Right hindlimb (tissue), 1 donor: ENCODE results near the gene TFEB.

Experiments used
- DNase-seq: peaks from one replicate; pipeline ENCODE4 v3.0.0-alpha.2; 2018

TFEB gene

DNA sequence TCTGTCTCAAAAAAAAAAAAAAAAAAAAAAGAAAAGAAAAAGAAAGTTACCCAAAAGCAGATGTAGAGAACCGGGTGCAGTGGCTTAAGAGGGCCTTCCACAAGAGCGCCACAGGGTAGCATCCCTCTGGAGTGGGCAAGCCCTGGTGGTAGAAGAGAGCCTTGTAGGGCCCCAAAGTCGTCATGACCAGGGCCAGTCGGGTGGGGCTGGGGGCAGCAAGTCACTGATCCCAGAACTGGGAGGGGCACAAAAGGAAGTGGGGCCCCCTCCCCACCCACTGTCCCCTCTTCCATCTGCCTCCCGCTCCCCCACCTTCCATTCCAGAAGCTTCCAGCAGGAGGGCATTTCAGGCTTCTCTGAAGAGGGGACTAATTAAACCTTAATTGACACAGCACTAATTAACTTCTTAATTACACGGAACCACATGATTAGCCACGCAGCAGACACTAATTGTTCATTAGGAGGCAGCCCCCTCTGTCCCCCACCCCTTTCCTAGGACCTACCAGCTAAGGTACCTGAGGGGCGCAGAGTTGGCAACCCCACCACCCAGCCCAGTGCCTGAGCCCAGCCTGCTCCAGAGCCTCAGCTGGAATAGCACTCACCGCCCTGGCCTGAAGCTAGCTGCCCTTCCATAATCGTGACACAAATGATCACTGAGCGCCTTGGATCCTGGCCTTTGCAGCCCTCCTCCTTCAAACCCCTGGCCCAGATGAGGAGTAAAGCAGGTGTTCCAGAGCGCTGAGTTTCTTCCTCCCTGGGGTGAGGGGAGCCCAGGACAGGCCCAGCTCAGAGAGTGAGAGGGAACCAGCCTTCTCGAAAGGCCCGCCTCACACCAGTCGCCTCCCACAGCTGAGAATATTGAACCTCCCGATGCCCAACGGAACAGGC, 62.3 kb downstream of the TFEB start:
- DNase-seq, result peak; percentile 13

DNA sequence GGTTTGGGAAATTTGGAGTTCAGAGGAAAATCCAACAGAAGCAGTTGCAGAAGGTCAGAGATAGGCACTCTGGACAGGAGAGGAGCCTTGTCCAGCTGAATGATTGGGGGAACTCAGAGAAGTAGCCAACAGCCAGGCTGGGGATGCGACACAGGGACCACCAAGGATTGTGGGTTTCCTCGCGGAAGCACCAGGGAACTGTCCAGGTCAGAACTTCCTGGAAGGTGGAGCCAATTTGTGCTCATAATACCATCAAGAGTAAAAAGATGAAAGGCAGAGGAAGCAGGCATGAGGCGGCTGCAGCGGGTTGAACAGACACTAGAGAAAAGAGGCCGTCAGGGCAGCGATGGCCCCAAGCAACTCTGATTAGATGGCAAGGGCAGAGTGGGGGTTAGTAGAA, 63.4 kb downstream of the TFEB start:
- peak; percentile 9 for DNase-seq

DNA sequence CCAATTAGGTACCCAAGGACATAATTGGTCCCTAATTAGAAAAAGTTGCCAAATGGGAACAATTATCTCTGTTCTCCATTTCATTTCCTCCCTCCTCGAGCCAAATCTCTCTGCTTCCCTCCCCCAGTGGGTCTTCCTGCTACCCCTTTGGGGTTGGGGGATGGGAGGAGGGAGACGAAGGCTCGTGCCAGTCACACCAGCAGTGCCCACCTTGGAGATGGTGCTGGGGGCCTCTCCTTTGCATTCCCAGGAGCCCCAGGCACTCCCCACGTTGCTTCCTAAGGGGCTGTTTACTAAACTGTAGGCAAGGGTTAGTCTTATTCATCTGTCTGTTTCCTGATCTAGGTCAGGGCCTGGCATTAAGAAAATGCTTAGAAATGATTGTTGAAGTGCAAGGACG, 64.0 kb downstream of the TFEB start:
- DNase-seq, result no peak

DNA sequence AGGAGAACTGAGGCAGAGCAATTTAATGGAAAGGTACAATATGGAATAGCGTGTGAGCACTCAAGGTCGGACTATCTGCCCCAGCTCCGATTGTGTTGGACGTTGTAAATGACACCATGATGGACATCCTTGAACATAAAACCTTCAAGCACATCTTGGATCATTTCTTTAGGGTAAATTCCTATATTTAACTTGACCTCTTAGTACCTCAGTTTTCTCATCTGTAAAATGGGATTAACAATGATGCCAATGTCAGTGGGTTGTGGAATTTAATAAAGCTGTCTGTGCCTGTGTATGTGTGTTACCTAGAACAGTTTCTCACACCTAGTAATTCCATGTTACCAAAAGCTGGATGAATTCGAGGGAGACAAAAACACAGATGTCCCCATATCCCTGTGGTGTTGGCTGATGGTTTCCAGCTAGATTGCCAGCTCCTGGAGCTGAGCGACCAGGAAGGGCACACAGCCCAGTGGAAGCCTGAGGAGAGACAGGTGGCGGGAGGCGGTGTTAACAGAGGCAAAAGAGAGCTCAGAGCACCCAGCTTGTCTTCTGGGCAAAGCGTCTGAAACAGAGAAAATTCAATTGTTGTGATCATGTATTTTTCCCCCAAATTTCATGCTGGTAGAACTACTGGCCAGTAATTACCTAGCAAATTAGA, 64.6 kb downstream of the TFEB start:
- peak; percentile 22 for DNase-seq

DNA sequence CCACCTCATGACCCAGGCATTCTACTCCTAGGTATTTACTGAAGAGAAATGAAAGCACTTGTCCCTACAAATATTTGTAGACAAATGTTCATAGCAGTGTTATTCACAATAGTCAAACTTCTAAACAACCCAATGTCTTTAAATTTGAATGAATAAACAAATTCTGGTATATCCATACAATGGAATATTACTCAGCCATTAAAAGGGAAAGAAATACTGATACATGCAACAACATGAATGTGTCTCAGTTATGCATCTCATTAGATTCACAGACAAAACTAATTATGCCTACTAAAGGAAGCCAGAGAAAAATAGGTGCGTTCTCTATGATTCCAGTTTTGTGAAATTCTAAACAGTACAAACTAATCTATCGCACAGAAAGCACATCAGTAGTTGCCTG, 66.4 kb downstream of the TFEB start:
- no peak for DNase-seq

DNA sequence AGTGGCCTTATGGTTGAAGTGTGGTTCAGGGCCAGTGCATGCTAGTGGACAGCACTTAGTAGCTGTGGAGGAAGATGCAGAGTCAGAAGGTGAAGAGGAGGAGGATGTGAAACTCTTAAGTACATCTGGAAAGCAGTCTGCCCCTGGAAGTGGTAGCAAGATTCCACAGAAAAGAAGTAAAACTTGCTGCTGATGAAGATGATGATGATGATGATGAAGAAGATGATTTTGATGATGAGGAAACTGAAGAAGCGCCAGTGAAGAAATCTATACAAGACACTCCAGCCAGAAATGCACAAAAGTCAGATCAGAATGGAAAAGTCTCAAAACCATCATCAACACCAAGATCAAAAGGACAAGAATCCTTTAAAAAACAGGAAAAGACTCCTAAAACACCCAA, 68.2 kb downstream of the TFEB start:
- no peak for DNase-seq

DNA sequence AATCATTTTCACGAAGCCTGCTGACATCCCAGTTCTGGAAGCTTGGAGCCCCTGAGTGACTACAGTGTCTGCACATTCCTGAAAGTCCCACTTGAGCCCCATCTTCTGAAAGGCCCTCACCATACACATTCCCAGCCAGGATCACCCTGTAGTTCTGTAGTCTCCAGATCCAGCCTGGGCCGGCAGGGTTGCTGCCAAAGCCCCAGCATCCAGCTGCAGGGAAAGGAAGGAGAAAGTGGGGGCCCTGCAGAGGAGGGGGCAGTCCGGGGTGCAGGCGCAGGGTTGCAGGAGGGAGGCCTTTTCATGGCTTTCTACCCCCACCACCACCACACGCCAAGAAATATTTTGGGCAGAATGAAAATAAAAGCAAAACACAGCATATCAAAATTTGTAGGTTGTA, 71.1 kb downstream of the TFEB start:
- DNase-seq, result peak; percentile 10

DNA sequence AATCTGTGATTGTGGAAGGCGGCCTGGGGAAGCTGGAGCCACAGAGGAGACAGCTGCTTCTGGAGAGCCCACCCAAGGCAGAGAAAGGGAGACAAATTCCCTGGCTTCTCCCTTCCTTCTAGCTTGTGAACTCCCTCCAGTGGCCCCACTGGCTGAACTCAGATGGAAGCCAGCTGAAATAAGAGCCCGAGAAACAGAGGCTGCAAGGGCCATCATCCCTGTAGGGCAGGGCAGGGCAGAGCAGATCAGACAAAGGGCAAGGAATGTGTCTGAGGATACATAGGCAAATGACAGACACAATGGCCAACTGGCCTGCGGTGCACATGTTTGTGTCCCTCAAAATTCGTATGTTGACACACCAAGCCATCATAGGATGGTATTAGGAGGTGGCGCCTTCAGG, 71.8 kb downstream of the TFEB start:
- DNase-seq, result peak; percentile 21

DNA sequence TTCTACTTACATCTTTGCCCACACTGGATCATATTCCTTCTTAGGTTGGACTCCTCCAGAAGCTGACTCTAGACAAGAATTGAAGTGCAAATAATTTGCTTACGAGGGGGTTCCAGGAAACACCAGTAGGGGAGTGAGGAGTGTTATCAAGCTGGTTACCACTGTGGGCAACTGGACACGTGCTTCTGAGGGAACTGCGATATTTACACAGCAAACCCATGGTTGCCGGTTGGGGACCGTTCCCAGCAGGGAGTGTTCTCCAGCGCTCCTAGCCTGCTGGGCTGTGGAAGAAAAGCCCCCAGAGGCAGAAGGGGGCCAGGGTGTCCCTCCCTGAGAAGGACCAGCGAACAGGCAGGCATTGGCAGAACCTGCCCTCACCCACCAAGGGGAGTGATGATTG, 75.5 kb downstream of the TFEB start:
- DNase-seq, result no peak

DNA sequence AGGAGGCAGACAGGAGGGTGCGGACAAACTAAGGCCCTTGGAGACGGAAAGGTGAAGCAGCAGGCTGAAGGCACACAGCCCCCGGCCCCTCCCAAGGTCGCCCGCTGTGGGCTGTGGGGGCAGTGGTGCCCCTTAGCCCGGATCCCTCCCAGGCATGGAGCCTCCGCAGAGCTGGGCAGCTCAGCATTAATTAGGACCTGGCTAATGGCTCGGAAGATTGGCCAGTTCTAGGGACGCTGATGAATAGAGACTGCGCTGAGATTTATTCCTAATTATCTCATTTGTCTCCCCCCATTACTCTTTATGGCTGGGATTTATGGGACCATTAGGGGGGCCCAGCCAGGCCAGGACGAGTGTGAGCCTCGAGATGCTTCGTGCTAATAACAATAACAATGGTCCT, 76.8 kb downstream of the TFEB start:
- DNase-seq, result peak; percentile 11

DNA sequence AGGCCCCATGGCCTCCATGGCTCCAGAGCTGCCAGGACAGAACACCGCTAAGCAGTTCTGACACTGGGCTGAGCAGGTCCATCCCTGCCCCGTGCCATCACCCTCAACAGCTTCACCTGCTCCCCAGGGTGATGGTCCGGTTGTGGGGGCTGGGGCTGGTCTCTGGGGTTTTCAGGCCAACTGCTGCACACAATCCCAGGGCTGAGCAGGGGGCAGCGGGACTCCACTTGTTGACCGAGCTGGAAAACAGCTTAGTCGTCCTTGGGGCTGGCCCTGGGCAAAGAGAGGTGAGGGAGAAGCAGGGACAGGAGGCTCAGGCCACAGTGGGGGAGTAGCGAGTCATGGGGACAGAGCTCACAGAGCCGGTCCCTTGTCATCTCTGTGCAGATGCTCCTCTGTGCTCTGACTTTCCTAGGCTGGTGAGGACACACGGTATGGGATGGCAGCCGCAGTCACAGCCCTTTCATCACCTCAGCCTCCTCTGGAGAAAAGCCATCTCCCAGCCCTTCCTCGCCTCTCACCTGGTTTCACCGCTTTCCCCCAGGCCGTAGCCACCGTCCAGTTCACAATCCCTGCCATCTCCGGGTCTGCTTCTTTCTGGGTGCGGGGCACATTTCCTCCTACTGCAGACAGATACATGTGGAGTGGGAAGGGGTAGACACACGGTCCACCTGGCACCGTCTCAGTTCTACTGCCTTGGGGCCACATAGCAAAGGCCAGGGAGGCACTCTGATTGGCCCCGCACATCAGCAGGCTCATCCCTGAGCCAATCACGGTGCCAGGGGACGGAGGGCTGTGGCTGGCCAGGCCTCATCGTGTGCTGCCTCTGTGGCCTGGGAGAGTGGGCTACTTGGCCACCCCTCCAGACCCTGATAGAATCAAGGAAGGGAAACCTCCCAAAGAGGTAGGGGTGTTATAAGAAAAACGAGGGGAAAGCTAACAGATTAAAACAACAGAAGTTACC, 78.0 kb downstream of the TFEB start:
- DNase-seq, result peak; percentile 13

DNA sequence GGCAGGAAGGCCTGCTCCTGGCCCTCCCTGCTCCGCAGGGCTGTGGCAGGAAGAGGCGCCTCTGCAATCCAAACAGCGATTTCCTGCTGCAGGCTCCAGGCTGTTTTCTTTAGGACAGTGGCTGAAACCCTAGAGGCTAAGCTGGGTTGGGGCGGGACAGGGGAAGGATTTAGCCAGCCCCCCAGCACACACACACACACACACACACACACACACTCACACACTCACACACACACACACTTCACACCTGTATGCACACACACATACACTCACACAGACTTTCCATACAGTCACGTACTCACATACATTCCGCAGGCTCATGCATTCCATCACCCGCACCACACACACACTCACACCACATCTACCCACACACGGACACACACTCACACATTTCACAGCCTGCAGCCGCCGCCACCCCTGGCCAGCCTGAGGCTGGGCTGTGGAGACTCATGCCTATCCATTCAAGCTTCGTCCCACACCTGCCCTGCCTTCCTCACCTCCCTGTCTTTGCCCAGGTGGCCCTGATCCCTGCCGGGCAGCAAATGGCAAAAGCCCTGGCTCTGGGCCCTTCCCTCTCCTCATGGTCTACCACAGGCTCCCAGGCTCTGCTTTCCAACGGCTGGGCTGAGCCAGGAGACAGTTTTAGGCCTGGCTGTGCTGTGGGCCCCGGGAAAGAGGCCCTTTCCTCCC, 79.3 kb downstream of the TFEB start:
- DNase-seq, result peak; percentile 81

DNA sequence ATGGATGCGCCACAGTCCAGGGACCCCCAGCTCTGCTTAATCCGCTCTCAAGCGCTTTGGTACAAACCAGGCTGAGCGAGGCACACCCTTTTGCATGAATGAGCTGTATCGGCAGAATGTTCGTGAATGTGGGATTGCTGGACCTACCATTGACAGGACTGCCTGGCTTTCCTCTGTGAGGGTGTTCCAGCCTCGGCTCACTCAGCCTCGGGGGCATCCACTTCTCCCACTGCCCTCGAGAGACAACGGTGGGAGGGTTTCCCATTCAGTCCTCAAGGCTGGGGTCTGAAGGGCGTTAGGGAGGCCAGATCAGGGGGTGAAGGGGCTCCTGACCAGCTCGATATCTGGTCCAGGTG, 79.8 kb downstream of the TFEB start:
- no peak for DNase-seq

DNA sequence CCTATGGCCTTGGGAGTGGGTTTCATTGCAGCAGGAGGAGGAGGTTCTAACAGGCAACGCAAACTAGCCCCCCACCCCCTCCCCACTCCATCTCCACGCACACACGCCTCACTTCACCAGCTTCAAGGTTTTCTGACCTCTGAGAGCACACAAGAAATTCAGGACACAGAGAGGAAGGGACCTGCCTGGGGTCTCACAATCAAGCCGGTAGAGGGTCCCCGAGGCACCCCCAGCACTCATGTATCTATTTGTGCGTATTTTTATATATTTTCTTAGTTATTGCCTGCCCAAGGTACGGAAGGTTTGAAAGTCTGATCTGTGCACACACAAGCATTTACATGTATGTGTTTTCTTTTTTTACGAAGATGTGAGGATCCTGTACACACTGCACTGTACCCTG, 80.2 kb downstream of the TFEB start:
- no peak for DNase-seq

DNA sequence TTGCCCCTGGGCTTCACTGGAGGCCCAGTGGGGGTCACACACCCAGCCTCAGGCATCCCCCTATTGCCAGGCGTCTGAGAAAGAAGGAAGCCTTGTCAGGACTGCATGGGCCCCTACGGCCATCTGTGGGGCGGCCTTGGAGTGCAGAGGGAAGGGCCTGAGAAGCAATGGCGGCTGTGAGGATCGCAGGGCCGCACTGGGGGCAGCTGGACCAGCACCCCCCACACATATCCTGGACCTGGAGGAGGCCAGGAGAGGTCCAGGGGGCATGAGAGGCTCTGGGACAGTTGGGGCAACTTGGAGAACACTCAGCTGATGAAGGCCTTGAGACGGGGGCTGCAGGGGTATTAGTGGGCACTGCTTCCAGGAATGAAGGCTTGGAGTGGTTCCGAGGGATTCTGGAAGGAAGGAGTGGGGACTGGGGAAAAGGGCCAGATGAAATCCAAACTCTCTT, 80.7 kb downstream of the TFEB start:
- peak; percentile 48 for DNase-seq

DNA sequence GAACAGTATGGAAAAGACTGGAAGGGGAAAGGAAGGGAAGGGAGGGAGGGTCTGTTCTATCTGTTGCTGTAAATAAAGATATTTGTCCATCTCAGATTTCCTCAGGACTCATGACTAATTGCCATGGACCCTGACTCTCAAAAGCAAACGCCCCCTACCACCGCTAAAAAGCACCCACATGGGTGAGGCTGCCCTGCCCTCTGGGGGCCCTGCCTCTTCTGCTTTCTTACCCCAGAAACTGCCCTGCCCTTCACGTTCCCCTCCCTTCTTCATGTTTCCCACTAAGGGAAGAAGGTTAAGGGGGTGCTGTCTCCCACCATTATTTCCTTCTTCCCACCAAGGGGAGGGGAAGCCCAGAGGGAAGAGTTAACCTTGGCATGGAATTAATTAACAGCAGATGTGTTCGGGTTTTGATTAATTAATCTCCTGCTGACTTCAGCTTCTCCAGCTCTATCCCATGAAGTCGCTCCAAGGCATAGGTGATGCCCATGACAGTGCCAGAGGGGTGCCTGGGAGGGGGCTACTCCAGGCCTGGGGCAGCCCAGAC, 81.2 kb downstream of the TFEB start:
- peak; percentile 15 for DNase-seq

DNA sequence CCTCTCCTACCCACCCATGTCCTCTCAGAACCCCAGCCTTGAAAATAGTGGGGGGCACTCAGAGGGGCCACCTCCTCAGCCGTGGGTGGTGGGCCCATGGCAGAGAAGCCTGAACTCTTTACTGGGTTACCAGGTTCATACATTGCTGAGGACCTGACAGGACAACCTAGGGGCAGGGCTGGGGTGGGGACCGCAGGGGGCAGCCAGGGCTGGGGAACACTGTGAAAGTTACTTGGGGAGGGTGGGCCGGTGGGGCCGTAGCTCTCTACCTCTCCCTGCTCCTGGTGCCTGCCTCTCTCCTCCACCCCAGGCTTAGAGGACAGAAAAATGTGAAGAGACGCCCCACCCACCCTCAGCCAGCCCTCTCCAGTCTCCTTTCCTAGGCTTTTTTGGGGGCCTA, 81.7 kb downstream of the TFEB start:
- no peak for DNase-seq

DNA sequence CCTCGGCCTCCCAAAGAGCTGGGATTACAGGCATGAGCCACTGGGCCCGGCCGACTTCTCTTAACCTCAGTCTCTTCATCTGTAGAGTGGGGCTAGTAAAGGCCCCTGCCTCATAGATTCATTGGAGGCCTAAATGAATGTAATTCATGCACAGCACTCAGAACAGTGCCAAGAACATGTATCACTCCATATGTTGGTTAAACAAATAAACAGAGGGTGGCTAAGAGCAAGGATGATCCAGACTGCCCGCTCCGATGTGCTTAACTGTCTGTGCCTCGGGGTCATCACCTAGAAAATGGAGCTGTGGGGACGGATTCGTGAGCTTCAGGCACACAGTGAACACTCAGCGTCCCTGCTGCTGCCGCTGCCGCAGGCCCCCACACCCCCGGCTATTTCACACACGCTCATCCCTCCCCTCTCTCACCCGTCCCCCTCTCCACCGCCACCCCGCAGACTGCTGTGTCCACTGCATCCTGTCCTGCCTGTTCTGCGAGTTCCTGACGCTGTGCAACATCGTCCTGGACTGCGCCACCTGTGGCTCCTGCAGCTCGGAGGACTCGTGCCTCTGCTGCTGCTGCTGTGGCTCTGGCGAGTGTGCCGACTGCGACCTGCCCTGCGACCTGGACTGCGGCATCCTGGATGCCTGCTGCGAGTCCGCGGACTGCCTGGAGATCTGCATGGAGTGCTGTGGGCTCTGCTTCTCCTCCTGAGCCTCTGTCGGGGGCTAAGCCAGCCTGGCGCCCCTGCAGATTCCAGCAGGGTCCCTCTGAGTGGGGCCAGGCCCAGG, 82.3 kb downstream of the TFEB start:
- DNase-seq, result peak; percentile 23

DNA sequence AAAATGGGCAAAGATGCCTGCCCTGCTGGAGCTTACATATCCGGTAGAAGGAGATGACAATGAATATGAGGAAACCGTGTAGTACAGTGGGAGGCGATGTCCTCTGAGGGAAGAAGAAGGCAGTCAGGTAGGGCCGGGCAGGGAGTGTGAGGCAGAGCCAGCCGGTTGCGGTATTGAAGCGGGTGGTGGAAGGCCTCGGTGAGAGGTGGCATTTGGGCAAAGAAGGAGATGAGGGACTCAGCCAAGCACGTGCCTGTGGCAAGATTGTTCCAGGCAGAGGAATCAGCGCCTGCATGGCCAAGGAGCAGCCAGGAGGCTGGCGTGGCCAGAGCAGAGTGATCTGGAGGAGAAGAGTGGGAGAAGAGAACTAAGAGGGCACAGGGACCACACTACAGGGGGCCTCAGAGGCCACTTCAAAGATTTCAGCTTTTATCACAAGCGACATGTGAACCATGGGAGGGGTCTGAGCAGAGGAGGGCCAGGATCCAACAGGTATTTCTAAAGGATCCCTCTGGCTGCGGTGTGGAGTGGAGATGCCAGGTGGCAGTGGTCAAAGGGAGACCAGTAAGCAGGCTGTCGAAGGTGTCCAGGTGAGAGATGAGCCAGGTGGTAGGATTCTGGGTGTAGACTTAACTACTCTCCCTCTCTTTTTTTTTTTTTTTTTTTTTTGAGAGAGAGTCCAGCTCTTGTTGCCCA, 83.3 kb downstream of the TFEB start:
- DNase-seq, result peak; percentile 21

DNA sequence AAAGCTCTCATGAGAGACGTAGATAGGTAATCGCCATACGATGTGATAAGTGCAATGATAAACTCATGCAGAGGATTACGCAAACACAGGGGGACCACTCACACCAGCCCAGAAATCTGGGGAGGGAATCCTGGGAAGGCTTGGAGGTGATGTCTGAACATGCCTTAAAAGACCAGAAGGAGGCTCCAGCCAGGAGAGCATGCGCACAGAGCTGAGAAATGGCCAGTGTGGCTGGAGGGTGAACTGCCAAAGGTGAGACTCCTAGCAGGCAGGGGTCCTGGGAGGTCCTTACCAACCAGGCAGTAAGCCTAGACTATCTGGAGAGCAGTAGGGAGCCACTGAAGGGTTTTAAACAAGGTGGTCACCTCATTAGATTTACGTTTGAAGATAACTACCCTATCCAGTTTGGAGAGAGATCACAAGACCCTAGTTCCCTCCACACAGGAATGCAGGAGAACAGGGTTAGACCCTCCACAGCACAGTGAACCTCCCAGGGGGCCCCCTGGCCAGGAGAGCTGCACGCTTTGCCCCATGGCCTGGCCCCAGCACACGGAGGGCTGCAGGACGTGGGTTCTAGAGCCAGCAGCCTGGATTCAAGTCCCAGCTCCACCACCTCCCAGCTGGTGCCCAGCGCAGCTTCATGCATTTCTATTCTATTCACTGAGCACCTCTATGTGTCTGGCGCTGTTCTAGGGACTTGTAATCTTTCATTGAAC, 84.0 kb downstream of the TFEB start:
- peak; percentile 16 for DNase-seq
